ENCODE measurements around the gene BAD.

DNA sequence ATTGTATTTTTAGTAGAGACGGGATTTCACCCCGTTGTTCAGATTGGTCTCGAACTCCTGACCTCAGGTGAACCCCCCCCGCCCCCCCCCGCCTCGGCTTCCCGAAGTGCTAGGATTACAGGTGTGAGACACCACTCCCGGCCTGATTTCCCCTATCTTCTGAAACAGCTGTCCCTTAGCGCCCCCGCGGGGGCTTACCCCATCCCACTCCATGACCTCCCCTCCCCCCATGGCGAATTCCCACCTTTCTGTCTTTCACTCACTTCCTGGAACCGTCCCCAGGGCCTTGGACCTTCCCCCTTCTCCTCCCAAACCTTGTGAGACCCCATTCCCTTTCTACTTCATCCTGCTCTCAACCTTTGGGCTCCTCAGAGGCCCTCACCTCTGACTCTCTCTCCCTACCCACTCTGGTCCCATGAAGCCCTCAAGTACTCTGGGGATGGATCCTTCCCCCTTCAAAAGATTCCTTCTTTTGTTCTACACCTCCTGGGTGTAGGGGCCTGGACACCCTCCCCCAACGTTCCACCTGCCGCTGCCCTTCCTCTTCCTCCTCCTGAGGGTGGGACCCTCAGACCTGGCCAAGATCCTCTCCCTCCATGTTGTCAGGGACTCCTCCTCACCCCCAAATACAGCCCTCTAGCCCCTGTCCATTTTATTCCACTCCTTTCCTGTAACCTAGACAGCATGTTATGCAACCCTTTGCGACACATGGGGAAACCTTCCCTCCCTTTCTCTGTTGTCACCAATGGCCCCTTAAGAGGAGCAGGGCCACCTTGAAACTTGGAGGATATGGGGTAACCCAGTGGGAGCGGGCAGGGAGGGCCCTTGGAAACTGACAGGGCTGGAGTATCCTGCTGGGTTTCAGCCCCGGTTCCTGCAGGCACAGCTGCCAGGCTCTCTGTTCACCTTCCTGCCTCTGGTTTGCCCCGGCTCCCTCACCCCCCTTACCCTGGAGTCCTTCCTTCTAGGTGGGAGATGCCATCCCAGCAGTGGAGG, 34.6 kb upstream of the BAD start:
- TF ChIP-seq, protein P1, sequence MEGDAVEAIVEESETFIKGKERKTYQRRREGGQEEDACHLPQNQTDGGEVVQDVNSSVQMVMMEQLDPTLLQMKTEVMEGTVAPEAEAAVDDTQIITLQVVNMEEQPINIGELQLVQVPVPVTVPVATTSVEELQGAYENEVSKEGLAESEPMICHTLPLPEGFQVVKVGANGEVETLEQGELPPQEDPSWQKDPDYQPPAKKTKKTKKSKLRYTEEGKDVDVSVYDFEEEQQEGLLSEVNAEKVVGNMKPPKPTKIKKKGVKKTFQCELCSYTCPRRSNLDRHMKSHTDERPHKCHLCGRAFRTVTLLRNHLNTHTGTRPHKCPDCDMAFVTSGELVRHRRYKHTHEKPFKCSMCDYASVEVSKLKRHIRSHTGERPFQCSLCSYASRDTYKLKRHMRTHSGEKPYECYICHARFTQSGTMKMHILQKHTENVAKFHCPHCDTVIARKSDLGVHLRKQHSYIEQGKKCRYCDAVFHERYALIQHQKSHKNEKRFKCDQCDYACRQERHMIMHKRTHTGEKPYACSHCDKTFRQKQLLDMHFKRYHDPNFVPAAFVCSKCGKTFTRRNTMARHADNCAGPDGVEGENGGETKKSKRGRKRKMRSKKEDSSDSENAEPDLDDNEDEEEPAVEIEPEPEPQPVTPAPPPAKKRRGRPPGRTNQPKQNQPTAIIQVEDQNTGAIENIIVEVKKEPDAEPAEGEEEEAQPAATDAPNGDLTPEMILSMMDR (IDR thresholded peaks at IDR 0.05): no peak
- no peak for TF ChIP-seq EZH2 (IDR thresholded peaks at IDR 0.05)
